Measurements from ENCODE around the gene AP3B2.

DNA sequence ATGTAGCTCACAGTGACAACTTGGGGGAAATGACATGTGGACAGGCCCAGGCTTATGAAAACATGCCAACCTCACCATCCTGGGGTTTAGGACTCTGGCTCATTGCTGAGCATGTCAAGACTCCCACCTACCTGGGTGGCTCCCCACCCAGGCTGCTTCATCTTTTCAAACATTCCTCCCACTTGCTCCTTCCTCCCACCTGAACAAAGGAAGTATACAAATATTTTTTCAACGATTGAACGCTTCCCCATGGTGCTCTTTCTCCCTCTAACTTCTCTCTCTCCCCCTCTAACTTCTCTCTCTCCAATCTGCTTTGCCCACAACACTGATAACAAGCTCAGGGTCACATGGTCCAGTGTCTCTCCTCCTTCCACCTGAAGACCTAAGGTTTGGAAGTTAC lies 34.8 kb downstream of the AP3B2 start:
- TF ChIP-seq, protein P1, sequence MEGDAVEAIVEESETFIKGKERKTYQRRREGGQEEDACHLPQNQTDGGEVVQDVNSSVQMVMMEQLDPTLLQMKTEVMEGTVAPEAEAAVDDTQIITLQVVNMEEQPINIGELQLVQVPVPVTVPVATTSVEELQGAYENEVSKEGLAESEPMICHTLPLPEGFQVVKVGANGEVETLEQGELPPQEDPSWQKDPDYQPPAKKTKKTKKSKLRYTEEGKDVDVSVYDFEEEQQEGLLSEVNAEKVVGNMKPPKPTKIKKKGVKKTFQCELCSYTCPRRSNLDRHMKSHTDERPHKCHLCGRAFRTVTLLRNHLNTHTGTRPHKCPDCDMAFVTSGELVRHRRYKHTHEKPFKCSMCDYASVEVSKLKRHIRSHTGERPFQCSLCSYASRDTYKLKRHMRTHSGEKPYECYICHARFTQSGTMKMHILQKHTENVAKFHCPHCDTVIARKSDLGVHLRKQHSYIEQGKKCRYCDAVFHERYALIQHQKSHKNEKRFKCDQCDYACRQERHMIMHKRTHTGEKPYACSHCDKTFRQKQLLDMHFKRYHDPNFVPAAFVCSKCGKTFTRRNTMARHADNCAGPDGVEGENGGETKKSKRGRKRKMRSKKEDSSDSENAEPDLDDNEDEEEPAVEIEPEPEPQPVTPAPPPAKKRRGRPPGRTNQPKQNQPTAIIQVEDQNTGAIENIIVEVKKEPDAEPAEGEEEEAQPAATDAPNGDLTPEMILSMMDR (IDR thresholded peaks at IDR 0.05; ENCODE audit: insufficient read depth, low read length), result no peak
- TF ChIP-seq SPI1 (IDR thresholded peaks at IDR 0.05; ENCODE audit: borderline replicate concordance, low read depth), result no peak

Measured in HL-60 (cell line).